ENCODE measurements around the gene SLC51A.

Gene SLC51A

DNA sequence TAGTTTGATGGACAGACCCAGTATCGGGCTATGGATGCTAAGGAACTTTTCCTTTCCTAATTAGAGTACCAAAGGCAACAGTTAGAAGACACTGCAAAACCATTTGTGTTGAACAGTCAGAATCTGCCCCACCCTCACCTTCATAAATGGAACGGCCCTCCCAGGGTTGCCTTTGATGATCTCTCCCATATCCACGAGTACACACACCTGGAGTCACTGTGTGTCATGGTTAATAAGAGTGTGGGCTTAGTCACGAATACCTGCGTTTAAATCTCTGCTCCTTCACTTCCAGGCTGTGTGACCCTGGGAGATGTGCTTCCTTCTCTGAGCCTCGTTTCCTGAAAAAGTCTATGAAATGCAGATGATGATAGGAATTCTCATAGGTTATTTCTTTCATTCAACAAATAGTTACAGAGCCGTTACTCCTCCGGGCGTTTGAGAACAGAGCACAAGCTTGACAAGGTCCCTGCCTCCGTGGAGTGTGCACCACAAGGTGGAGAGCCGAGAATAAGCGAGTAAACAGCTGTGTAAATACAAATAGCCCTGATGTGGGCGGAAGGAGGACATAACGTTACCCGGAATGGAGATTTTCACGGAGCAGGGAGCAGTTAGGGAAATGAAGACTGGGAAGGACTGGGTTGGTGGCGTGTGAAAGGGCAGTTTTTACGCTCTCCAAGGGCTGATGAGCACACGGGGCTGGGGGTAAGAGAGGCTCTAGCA, 6.7 kb downstream of the SLC51A start:
- DNase-seq (ENCODE audit: low read depth), result no peak
- TF ChIP-seq, protein P1, sequence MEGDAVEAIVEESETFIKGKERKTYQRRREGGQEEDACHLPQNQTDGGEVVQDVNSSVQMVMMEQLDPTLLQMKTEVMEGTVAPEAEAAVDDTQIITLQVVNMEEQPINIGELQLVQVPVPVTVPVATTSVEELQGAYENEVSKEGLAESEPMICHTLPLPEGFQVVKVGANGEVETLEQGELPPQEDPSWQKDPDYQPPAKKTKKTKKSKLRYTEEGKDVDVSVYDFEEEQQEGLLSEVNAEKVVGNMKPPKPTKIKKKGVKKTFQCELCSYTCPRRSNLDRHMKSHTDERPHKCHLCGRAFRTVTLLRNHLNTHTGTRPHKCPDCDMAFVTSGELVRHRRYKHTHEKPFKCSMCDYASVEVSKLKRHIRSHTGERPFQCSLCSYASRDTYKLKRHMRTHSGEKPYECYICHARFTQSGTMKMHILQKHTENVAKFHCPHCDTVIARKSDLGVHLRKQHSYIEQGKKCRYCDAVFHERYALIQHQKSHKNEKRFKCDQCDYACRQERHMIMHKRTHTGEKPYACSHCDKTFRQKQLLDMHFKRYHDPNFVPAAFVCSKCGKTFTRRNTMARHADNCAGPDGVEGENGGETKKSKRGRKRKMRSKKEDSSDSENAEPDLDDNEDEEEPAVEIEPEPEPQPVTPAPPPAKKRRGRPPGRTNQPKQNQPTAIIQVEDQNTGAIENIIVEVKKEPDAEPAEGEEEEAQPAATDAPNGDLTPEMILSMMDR (IDR thresholded peaks at IDR 0.05; ENCODE audit: insufficient read depth, low read depth, low read length, missing control alignments), result no peak
- no peak overlapping the region for H3K4me3 ChIP-seq (ENCODE audit: low read depth, low read length)

DNA sequence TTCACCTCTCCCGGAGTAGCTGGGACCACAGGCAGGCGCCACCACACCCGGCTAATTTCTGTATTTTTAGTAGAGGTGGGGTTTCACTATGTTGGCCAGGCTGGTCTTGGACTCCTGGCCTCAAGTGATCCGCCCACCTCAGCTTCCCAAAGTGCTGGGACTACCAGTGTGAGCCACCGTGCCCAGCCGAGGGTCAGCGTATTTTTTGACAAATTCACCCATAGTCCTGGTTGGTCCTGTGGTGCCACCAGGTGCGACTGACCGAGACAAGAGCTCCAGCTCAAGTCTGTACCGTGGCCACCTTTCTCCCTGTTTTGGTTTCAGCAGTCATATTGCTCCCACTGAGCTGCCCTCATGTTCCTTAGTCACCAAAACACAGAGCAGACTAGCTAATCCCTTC, 8.8 kb downstream of the SLC51A start:
- no peak overlapping the region for H3K4me3 ChIP-seq (ENCODE audit: low read depth, low read length)
- TF ChIP-seq, protein P1 (IDR thresholded peaks at IDR 0.05; ENCODE audit: insufficient read depth, low read depth, low read length, missing control alignments), result no peak
- DNase-seq (ENCODE audit: low read depth), result no peak

DNA sequence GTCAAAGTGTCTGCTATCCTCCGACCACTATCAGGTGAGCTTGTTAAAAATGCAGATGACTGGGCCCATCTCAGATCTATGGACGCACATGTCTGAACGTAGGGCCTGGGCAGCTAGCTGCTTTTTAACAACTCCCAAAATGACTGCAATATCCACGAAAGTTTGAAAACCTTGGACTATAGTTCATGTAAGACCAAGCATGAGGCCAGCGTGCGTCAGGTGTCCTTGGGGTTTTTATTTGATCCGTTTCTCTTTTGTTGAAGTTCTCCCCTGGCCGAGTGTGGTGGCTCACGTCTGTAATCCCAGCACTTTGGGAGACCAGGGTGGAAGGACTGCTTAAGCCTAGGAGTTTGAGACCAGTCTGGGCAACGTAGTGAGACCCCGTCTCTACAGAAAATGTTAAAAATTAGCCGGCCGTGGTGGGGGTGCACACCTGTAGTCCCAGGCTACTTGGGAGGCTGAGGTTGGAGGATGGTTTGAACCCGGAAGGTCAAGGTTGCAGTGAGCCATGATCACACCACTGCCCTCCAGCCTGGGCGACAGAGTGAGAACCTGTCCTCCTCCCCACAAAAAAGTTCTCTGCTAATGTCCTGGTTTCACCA, 9.5 kb downstream of the SLC51A start:
- no peak for DNase-seq (ENCODE audit: low read depth)
- no peak overlapping the region for H3K4me3 ChIP-seq (ENCODE audit: low read depth, low read length)
- TF ChIP-seq, protein P1 (IDR thresholded peaks at IDR 0.05; ENCODE audit: insufficient read depth, low read depth, low read length, missing control alignments), result no peak

DNA sequence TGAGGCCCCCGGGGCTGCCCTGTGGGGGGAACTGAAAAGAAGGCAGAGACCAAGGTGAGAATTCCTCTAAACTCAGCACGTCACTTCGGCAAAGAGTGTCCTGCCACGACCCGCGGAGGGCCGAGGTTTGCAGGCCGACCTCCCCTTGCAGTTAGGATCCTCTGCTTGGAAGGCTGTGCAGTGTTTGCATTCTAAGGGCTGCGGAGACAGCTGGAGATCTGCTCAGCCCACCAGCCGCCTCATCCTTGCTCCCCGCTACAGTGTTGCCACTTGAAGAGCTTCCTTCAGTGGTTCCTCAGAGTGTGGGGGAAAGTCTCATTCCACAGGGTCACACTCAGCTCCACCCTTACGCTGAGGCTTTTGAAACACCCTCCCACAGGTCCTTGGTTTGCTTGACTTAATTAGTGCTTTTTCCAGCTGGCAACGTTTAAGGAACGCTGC, 10.8 kb downstream of the SLC51A start:
- H3K4me3 ChIP-seq (ENCODE audit: low read depth, low read length), result no peak overlapping the region
- DNase-seq (ENCODE audit: low read depth), result no peak
- TF ChIP-seq, protein P1 (IDR thresholded peaks at IDR 0.05; ENCODE audit: insufficient read depth, low read depth, low read length, missing control alignments), result no peak

DNA sequence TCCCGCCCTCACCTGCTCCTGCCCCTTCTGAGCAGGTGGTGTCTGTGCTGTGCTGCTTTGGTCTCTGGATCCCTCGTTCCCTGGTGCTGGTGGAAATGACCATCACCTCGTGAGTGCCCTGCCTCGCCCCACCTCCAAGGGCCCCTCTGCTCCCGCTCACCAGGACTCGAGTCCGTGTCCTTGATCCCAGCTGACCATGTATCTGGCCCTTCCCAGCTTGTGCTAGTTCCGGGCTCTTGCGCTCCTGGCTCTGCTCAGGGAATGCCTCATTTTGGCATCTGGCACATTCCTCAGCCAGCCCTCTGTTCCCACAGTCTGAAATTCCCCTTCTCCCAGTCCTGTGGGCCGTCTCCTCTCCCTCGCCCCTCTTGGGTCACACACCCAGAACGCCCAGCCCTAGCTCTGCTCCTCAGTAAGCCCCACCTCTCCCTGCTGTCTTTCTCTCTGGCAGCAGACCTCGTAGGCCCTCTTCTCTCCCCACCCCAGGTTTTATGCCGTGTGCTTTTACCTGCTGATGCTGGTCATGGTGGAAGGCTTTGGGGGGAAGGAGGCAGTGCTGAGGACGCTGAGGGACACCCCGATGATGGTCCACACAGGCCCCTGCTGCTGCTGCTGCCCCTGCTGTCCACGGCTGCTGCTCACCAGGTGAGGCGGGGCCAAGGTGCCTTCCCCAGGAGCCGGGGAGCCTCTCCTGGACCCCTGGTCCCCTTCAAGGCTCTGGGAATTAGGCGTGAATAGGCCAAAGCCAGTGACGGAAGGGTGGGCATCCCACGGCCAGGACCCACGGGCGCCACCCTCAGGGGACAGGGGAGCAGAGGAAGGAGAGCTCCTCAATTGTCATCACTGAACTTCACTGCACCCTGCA, 11.5 kb downstream of the SLC51A start:
- TF ChIP-seq, protein P1 (IDR thresholded peaks at IDR 0.05; ENCODE audit: insufficient read depth, low read depth, low read length, missing control alignments), result no peak
- no peak for DNase-seq (ENCODE audit: low read depth)
- H3K4me3 ChIP-seq (ENCODE audit: low read depth, low read length), result no peak overlapping the region

DNA sequence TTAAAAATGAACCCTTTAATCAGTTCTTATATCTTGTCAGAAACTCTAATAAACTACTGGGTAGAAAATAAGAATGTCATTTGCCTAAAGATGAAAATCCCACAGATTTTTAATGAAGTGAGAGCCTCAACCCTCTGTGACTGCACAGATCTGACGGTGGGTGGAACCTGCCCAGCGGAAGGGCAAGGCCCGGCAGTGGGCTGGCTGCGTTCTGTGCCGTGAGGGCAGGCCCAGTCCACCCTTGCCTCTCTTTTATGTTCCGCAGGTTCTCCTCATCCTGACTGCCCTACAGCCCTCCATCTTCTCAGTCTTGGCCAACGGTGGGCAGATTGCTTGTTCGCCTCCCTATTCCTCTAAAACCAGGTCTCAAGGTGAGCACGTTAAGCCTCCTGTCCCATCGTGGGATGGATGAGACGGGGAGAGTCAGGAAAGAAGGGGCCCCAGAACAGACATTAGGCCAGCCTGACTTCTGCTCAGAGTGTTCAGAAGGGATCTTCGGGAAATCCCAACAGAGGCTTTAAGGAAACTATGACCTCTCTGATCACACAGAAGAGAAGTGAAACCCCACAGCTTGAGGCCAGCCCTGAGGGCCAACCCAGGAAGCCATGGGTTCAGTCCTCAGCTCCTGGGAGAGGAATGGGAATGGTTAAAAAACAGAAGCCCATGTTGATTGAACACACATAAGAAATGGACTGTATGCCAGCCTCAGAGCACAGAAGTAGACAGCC, 16.0 kb downstream of the SLC51A start:
- TF ChIP-seq, protein P1 (IDR thresholded peaks at IDR 0.05; ENCODE audit: insufficient read depth, low read depth, low read length, missing control alignments), result no peak
- peak; percentile 57 for DNase-seq (ENCODE audit: low read depth)

More for the DNA sequence above, 16.0 kb downstream of the SLC51A start:
- H3K4me3 ChIP-seq (ENCODE audit: low read depth, low read length), result no peak overlapping the region
